Vagina (tissue), 2 donors: Measurements from ENCODE around the gene SLX4IP. TPM values are rescaled to one million over a fixed set of nuclear protein-coding genes. Genes with fewer than 3 reads are reported as not detected.

Experiments used
- DNase-seq, 2 donors: peaks; one replicate each; pipeline ENCODE4 v3.0.0-alpha.2; 2017; ENCODE audit errors: extremely low spot score in 2 of 2
- H3K27ac ChIP-seq: fragments of 200-600 bp; sonication (generic); one replicate; pipeline ENCODE4 v1.5.1; 2019
- H3K27me3 ChIP-seq: fragments of 200-600 bp; sonication (generic); one replicate; pipeline ENCODE4 v1.5.1; 2019
- H3K36me3 ChIP-seq, 2 donors: fragments of 200-600 bp; sonication (generic); one replicate each; pipeline ENCODE4 v1.5.1; 2017 to 2019
- H3K4me1 ChIP-seq: fragments of 200-600 bp; sonication (generic); one replicate; pipeline ENCODE4 v1.5.1; 2019
- H3K4me3 ChIP-seq, 2 donors: fragments of 200-600 bp; sonication (generic); 1 replicate in 1 of 2; 2 replicates in 1 of 2; pipeline ENCODE4 v1.5.1; 2016 to 2019
- H3K9me3 ChIP-seq: fragments of 200-600 bp; sonication (generic); one replicate; pipeline ENCODE4 v1.5.1; 2019
- POLR2A ChIP-seq, 2 donors: fragments of 450-650 bp; IDR thresholded peaks; one replicate each; pipeline ENCODE4 v1.6.1; 2017; ENCODE audit warnings: antibody characterized with exemption in 2 of 2, mild to moderate bottlenecking in 2 of 2, moderate library complexity in 2 of 2
- POLR2AphosphoS5 ChIP-seq, 2 donors: sonication (generic); formaldehyde crosslinking; IDR thresholded peaks; one replicate each; pipeline ENCODE4 v1.9.0; 2017; ENCODE audit warnings: antibody characterized with exemption in 2 of 2, mild to moderate bottlenecking in 2 of 2, low read depth in 1 of 2; ENCODE audit not compliant: insufficient read depth in 1 of 2
- intact Hi-C: fragments of 100-400 bp; cut with DNase I; formaldehyde crosslinking; loops from one replicate; pipeline ENCODE4 v1.15.1; 2023
- total RNA-seq: library from RNA; depleted of rRNA; stranded (reverse); fragments of >200 nt; gene quantifications from one replicate; pipeline ENCODE4 v1.2.3, GENCODE V29; 2016
- TF ChIP-seq, protein P1 (sequence below), 3 experiments: fragments of 450-650 bp in 2 of 3; fragments of 200-600 bp in 1 of 3; sonication (generic) in 1 of 3; IDR thresholded peaks; one replicate each; pipeline ENCODE4 v1.5.1; 2017 to 2019; ENCODE audit warnings: antibody characterized with exemption in 3 of 3, mild to moderate bottlenecking in 2 of 3, moderate library complexity in 2 of 3

SLX4IP gene
- total RNA-seq, 1 donor from 2014 or later = 4.9 TPM

DNA sequence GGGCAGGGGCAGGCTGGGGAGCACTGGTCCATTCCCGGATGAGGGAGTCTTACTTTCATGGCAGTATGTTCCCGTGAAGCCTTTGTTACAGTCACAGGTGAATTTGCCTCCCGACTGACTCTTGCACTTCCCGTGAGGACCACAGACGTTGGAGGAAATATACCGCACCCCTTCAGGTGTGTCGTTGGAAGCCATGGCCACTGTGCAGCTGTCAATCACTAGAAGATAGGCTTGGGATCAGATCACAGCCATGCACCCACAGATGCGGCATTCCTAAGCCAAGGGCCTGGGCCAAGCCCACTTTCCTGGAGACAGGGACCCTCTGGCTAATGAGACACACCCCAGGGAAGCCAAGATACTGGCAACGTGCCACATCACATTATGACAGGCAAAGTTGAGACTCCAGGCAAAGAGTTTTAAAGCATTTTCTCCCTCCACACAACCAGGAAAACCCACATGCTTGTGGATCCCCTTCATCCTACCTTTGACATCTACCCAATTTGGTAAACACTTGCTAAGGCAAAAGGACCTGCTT lies 211.8 kb downstream of the SLX4IP start:
- TF ChIP-seq, protein P1, sequence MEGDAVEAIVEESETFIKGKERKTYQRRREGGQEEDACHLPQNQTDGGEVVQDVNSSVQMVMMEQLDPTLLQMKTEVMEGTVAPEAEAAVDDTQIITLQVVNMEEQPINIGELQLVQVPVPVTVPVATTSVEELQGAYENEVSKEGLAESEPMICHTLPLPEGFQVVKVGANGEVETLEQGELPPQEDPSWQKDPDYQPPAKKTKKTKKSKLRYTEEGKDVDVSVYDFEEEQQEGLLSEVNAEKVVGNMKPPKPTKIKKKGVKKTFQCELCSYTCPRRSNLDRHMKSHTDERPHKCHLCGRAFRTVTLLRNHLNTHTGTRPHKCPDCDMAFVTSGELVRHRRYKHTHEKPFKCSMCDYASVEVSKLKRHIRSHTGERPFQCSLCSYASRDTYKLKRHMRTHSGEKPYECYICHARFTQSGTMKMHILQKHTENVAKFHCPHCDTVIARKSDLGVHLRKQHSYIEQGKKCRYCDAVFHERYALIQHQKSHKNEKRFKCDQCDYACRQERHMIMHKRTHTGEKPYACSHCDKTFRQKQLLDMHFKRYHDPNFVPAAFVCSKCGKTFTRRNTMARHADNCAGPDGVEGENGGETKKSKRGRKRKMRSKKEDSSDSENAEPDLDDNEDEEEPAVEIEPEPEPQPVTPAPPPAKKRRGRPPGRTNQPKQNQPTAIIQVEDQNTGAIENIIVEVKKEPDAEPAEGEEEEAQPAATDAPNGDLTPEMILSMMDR (IDR thresholded peaks at IDR 0.05) = no peak
- TF ChIP-seq POLR2AphosphoS5 (IDR thresholded peaks at IDR 0.05; ENCODE audit: insufficient read depth in 1 of 2, low read depth in 1 of 2) (no peak), POLR2A (IDR thresholded peaks at IDR 0.05) (no peak)
- peaks cover 37% of the 10 kb centered on the region for H3K4me1 ChIP-seq
- no peaks in the 10 kb centered on the region for H3K9me3 ChIP-seq
- no peak for DNase-seq
- H3K36me3 ChIP-seq = peaks cover 0 to 99% of the 10 kb centered on the region in 2 donors
- intact Hi-C loops = no loop called here
- H3K27ac ChIP-seq = peak overlapping the region; percentile 61
- H3K4me3 ChIP-seq = no peak overlapping the region
- no peaks in the 10 kb centered on the region for H3K27me3 ChIP-seq

- Histone ChIP-seq H3K4me1 (peaks cover 42% of the 10 kb centered on the region), H3K27ac (peak overlapping the region; percentile 61), H3K9me3 (no peaks in the 10 kb centered on the region), H3K27me3 (no peaks in the 10 kb centered on the region), H3K36me3 (peaks cover 0 to 99% of the 10 kb centered on the region in 2 donors), H3K4me3 (no peak overlapping the region)
- no peak for DNase-seq
- no peak for TF ChIP-seq POLR2AphosphoS5 (IDR thresholded peaks at IDR 0.05; ENCODE audit: insufficient read depth in 1 of 2, low read depth in 1 of 2)
- TF ChIP-seq POLR2A (IDR thresholded peaks at IDR 0.05) = no peak
- TF ChIP-seq, protein P1 (IDR thresholded peaks at IDR 0.05) = no peak
- intact Hi-C loops = no loop called here
Observed at GRCh38 chr20:10647471-10647870, 212.4 kb downstream of the SLX4IP start.

DNA sequence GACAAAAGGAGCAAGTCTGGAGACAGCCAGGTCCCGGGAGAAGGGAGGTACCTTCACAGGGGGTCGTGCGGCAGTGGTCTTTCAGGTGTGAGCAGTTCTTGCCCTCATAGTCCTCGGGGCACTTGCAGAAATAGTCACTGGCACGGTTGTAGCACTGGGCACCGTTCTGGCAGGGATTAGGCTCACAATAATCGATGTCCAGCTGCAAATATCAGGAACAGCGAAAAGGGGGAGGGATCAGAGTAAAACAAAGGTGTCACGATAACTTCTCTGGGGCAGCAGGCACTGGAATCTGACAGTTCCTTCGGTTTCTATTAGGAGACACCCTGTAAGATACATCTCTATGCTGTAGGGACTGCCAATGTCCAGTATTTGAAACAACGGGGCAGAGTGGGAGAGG lies 212.8 kb downstream of the SLX4IP start:
- H3K4me1 ChIP-seq = peaks cover 47% of the 10 kb centered on the region
- DNase-seq = no peak
- H3K9me3 ChIP-seq = no peaks in the 10 kb centered on the region
- H3K4me3 ChIP-seq = no peak overlapping the region
- H3K27me3 ChIP-seq = no peaks in the 10 kb centered on the region
- TF ChIP-seq, protein P1 (IDR thresholded peaks at IDR 0.05) = no peak
- TF ChIP-seq POLR2A (IDR thresholded peaks at IDR 0.05) = no peak
- TF ChIP-seq POLR2AphosphoS5 (IDR thresholded peaks at IDR 0.05; ENCODE audit: insufficient read depth in 1 of 2, low read depth in 1 of 2) = no peak
- peak overlapping the region; percentile 61 for H3K27ac ChIP-seq
- intact Hi-C loops = no loop called here
- peaks cover 0 to 97% of the 10 kb centered on the region in 2 donors for H3K36me3 ChIP-seq

GRCh38 chr20:10648651-10649050 lies 213.5 kb downstream of the SLX4IP start:
- intact Hi-C loops = no loop called here
- H3K36me3 ChIP-seq = peaks cover 0 to 91% of the 10 kb centered on the region in 2 donors
- DNase-seq = no peak
- no peak overlapping the region for H3K4me3 ChIP-seq
- H3K9me3 ChIP-seq = no peaks in the 10 kb centered on the region
- H3K27me3 ChIP-seq = no peaks in the 10 kb centered on the region
- H3K27ac ChIP-seq = peak overlapping the region; percentile 61
- TF ChIP-seq, protein P1 (IDR thresholded peaks at IDR 0.05) = no peak
- no peak for TF ChIP-seq POLR2AphosphoS5 (IDR thresholded peaks at IDR 0.05; ENCODE audit: insufficient read depth in 1 of 2, low read depth in 1 of 2)
- TF ChIP-seq POLR2A (IDR thresholded peaks at IDR 0.05) = no peak
- H3K4me1 ChIP-seq = peaks cover 54% of the 10 kb centered on the region

- intact Hi-C loops = no loop called here
- DNase-seq = no peak
- Histone ChIP-seq H3K4me1 (peaks cover 60% of the 10 kb centered on the region), H3K9me3 (no peaks in the 10 kb centered on the region), H3K36me3 (peaks cover 0 to 88% of the 10 kb centered on the region in 2 donors), H3K27me3 (no peaks in the 10 kb centered on the region), H3K4me3 (no peak overlapping the region), H3K27ac (peak overlapping the region; percentile 61)
- TF ChIP-seq POLR2AphosphoS5 (IDR thresholded peaks at IDR 0.05; ENCODE audit: insufficient read depth in 1 of 2, low read depth in 1 of 2) = no peak
- no peak for TF ChIP-seq POLR2A (IDR thresholded peaks at IDR 0.05)
- TF ChIP-seq, protein P1 (IDR thresholded peaks at IDR 0.05) = no peak
Observed at GRCh38 chr20:10649080-10649796, 214.1 kb downstream of the SLX4IP start.
